Activated CD4-positive, alpha-beta T cell treated with anti-CD3 and anti-CD28 coated beads, Interleukin-2, amount 50 U/mL, for 1 hour (primary cell): ENCODE data around the gene SPINDOC.
"Not testable (repeated sequence)": the region's sequence is repeated elsewhere in the genome, so short reads cannot be mapped to it uniquely, and the experiment has no call there.

Source experiments
- DNase-seq: peaks from one replicate; pipeline ENCODE4 v3.0.0-alpha.2; 2020

Gene SPINDOC

DNA sequence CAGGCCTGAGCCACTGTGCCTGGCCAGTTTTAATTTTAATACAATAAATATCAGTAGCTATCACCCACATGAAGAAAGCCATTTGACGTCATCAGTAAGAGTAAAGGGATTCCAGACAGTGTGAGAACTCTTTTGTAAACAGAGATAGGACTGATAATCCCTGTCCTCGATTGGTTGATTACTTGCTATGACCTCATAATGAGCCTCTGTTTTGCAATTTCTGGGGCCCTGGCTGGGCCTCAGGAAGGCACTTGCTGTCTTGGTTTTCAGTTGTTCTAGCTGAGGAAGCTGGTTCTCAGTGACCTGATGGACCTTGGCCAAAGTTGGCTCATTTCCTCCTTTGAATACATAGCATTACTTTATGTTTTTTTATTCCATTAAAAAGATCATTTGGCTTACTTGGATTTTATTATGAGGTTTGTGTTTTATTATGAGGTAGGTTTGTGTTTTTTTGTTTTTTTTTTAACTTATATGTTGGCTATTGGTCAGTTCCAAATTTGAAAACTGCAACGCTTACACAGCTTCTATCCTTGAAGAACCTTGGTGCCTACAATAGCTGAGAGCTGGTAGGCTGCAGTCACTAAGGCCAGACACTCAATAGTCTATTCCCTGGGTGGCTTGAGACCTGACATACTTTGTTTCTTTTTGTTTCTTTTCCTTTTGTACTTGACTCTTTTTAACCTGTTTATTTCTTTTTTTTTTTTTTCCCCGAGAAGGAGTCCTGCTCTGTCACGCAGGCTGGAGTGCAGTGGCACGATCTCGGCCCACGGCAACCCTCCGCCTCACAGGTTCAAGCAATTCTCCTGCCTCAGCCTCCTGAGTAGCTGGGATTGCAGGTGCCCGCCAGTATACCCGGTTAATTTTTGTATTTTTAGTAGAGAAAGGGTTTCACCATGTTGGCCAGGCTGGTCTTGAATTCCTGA lies 45.6 kb downstream of the SPINDOC start:
- DNase-seq = no peak

DNA sequence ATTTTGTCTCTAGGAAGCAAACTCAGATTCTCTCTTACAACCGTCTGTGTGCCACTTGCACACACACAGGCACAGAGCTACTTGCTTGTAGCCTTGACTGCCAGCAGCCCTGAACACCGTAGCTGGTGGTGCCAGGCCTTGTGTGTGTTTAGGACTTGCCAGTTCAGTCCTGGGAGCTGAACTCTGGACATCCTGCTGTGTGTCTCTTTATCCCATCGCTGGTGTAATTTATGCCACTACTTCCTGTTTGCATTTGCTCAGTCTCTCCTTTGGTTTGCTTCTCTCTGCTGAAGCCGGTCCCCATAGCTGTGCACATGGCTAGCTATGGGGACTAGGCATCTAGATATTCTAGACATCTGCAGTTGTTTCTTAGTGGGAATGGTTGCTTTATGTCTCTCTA lies 49.7 kb downstream of the SPINDOC start:
- no peak for DNase-seq

- DNase-seq = not testable (repeated sequence)
These were observed 50.4 kb downstream of the SPINDOC start for GRCh38 chr11:63863620-63864019.

GRCh38 chr11:63866211-63866610 lies 53.0 kb downstream of the SPINDOC start:
- peak; percentile 69 for DNase-seq

GRCh38 chr11:63867511-63867910 lies 54.3 kb downstream of the SPINDOC start:
- DNase-seq = no peak

DNA sequence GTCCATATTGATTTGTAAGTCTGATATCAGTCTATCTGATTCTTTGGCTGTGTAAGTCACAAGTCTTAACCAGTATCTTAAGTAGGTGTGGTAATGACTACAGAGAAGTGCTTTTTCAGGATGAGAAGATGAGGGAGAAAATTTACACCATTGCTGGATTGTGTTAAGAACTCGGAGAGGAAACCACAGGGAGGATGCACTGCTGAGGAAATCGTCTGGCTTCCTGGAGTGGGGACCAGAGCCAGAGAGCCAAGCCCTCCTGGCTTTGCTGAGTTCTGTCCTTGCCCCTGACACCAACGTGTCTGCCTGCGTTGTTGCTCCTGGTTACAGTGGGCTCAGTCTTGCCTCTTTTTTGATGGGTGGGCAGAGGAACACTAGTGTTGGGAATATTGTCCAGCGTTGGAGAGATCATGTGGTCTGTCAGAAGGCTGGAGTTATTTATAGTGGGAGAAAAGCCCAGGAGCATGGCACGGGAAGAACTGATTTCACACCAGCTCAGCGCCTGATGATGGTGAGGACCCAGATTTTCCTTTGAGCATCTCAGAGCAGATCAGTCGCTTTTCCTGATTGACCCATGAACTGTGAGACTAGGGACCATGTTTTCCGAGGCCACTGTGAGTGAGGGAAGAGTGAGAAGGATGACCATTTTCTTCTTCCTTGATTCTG lies 55.3 kb downstream of the SPINDOC start:
- DNase-seq = no peak

- no peak for DNase-seq
These were observed 55.9 kb downstream of the SPINDOC start for GRCh38 chr11:63869171-63869591.

DNA sequence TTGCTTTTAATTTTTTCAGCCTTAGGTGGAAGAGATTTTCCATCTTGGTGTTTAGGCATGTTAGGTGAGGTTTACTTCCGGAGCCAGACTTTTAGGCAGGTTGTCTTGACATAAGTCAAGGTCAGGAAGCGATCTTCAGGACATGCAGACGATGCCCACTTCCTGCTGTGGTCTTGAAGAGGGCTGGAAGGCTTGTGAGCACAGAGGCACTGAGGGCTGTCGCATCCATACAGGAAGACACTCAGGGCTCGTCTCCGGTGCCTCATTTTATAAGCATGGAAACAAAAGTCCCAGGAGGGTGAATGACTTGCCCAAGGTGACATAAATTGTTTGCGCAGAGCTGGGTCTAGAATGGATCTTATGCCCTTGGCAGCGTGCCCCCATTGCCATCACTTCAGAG lies 56.4 kb downstream of the SPINDOC start:
- peak; percentile 54 for DNase-seq

DNA sequence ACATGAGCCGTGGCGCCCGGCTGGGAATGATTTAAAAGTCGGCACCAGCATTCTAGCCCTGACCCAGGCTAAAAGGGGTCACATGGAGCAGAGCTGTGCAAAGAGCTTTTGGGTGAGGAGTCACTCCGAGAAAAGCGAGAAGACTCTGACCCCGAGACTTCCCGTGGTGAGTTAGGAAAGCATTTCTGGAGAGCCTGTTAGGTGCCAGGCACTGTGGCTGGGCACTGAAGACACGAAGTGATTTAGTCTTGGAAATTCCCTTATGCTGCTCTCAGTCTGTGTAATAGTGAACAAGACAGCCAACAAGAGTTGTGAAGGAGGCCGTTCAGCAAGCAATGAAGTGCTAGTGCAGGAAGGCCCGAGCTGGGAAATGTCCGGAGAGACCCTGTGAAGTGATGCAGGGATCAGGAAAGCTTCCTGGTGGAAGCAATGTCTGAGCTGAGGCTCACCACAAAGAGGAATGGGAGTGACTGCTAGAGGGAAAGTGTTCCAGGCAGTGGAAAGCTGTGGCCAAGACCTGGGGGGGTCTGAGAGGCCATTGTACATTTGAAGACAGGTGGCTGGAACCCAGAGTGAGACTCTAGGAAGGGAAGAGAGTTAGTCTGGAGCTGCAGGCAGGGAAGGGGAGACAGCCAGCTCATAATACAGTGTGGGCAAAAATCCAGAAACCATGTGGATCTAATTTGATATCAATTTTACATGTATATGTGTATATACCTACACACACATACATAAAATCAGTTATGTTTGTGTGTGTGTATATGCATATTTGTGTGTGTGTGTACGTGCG lies 57.3 kb downstream of the SPINDOC start:
- no peak for DNase-seq

GRCh38 chr11:63871962-63872799 lies 58.9 kb downstream of the SPINDOC start:
- peak; percentile 20 for DNase-seq

DNA sequence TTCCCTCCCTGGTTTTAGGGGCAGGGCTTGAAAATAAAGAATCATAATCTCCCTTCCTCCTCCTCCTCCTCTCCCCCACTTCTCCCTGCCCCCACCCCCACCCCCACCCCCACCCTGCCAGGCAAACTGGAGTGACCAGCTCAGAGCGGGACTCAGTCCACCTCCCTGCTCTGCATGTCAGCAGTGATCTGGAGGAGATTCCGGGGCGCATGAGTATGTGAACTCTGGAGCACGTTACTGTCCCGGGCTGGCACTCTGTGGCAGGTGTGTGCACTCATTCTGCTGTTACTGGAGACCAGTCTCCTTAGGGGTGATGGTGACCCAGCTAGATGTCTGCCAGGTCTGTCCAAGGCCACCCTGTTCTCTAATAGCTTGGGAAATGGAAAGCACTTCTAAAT lies 59.5 kb downstream of the SPINDOC start:
- DNase-seq = no peak

DNA sequence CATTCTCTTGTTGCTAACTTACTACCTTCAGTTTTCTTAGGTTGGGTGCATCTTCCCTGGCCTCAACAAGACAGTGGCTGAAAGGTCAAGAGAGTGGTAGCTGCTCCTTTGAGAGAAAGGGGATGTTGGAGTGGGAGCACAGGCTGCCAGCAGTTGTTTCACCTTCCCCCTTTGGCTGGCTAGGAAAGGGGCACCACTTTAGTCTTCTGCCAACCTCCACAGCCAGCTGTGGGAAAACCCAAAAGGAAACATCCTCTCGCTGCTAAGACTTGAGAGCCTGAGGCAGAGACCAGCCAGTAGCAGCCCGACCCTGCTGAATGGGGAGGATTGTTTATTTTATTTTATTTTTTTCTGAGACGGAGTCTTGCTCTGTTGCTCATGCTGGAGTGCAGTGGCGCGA lies 60.1 kb downstream of the SPINDOC start:
- no peak for DNase-seq

DNA sequence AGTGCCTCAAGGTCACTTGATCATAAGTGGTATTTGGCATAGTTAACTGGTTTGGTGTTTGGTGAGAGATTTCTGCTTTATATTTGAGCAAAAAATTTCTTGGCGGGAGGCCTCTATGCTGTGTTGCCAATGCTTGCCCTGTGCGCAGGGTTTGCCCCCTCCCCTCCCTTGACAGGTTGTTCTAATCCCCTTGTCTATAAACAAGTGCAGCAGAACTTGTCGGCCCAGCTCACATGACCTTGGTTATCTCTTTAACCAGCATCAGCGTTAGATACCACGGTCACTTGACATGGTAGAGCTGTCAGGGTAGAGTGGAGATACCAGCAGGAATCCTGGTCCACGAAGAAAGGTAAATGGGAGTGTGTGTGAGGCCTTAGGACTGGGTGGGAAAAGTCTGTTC lies 61.3 kb downstream of the SPINDOC start:
- no peak for DNase-seq

GRCh38 chr11:63875506-63876065 lies 62.3 kb downstream of the SPINDOC start:
- DNase-seq = no peak

GRCh38 chr11:63876616-63877015 lies 63.4 kb downstream of the SPINDOC start:
- no peak for DNase-seq
